Activated CD8-positive, alpha-beta memory T cell treated with anti-CD3 and anti-CD28 coated beads, Interleukin-2, amount 50 U/mL, for 24 hours (primary cell): ENCODE results near the gene CACNA2D3.

Experiments used
- DNase-seq: peaks from one replicate; pipeline ENCODE4 v3.0.0-alpha.2; 2020; ENCODE audit errors: extremely low read depth

The CACNA2D3 gene

GRCh38 chr3:54374214-54374852 is 252.0 kb downstream of the CACNA2D3 start:
- no peak for DNase-seq

- no peak for DNase-seq
These were observed 253.9 kb downstream of the CACNA2D3 start for GRCh38 chr3:54376142-54376807.

GRCh38 chr3:54376939-54377578 is 254.7 kb downstream of the CACNA2D3 start:
- no peak for DNase-seq

GRCh38 chr3:54378184-54378583 is 255.8 kb downstream of the CACNA2D3 start:
- no peak for DNase-seq

- no peak for DNase-seq
These were observed 261.9 kb downstream of the CACNA2D3 start for GRCh38 chr3:54384279-54384678.

GRCh38 chr3:54390582-54390981 is 268.2 kb downstream of the CACNA2D3 start:
- no peak for DNase-seq

GRCh38 chr3:54393150-54393549 is 270.8 kb downstream of the CACNA2D3 start:
- DNase-seq, result no peak

GRCh38 chr3:54408328-54408727 is 286.0 kb downstream of the CACNA2D3 start:
- no peak for DNase-seq

GRCh38 chr3:54421943-54422342 is 299.6 kb downstream of the CACNA2D3 start:
- no peak for DNase-seq

GRCh38 chr3:54424292-54424691 is 301.9 kb downstream of the CACNA2D3 start:
- no peak for DNase-seq

- DNase-seq, result no peak
These were observed 304.0 kb downstream of the CACNA2D3 start for GRCh38 chr3:54426381-54426780.

GRCh38 chr3:54427501-54427900 is 305.1 kb downstream of the CACNA2D3 start:
- DNase-seq, result no peak

GRCh38 chr3:54427941-54428871 is 305.9 kb downstream of the CACNA2D3 start:
- DNase-seq, result no peak

GRCh38 chr3:54432975-54433374 is 310.6 kb downstream of the CACNA2D3 start:
- DNase-seq, result no peak

- no peak for DNase-seq
These were observed 311.5 kb downstream of the CACNA2D3 start for GRCh38 chr3:54433846-54434245.

- DNase-seq, result no peak
These were observed 312.4 kb downstream of the CACNA2D3 start for GRCh38 chr3:54434756-54435155.

- DNase-seq, result no peak
These were observed 314.9 kb downstream of the CACNA2D3 start for GRCh38 chr3:54437271-54437670.

GRCh38 chr3:54443561-54444161 is 321.3 kb downstream of the CACNA2D3 start:
- DNase-seq, result no peak

- DNase-seq, result no peak
These were observed 323.3 kb downstream of the CACNA2D3 start for GRCh38 chr3:54445630-54446029.

GRCh38 chr3:54447427-54447826 is 325.1 kb downstream of the CACNA2D3 start:
- no peak for DNase-seq

GRCh38 chr3:54454806-54455205 is 332.5 kb downstream of the CACNA2D3 start:
- DNase-seq, result no peak

- DNase-seq, result no peak
These were observed 336.0 kb downstream of the CACNA2D3 start for GRCh38 chr3:54458357-54458756.
